Measurements from ENCODE around the gene MYO1B.

MYO1B gene

GRCh38 chr2:191312163-191312562 is 67.0 kb downstream of the MYO1B start:
- in situ Hi-C loops (cut with HindIII; ENCODE audit: low sequenced_read_pairs), result no loop called here
- DNase-seq (ENCODE audit: low read depth, low spot score), result no peak
- no peak for TF ChIP-seq CTCF (IDR thresholded peaks at IDR 0.05; ENCODE audit: low read depth, low read length)

GRCh38 chr2:191312662-191313061 is 67.5 kb downstream of the MYO1B start:
- H3K4me3 ChIP-seq (ENCODE audit: low read depth, low read length), result no peak overlapping the region
- TF ChIP-seq CTCF (IDR thresholded peaks at IDR 0.05; ENCODE audit: low read depth, low read length), result no peak
- no peak for DNase-seq (ENCODE audit: low read depth, low spot score)
- in situ Hi-C loops (cut with HindIII; ENCODE audit: low sequenced_read_pairs), result no loop called here

More at GRCh38 chr2:191312163-191312562, 67.0 kb downstream of the MYO1B start:
- H3K4me3 ChIP-seq (ENCODE audit: low read depth, low read length), result no peak overlapping the region

GRCh38 chr2:191314697-191315364 is 69.6 kb downstream of the MYO1B start:
- H3K4me3 ChIP-seq (ENCODE audit: low read depth, low read length), result no peak overlapping the region
- no peak for DNase-seq (ENCODE audit: low read depth, low spot score)
- no peak for TF ChIP-seq CTCF (IDR thresholded peaks at IDR 0.05; ENCODE audit: low read depth, low read length)
- in situ Hi-C loops (cut with HindIII; ENCODE audit: low sequenced_read_pairs), result no loop called here

GRCh38 chr2:191315365-191315752 is 70.2 kb downstream of the MYO1B start:
- no peak overlapping the region for H3K4me3 ChIP-seq (ENCODE audit: low read depth, low read length)
- DNase-seq (ENCODE audit: low read depth, low spot score), result no peak
- no peak for TF ChIP-seq CTCF (IDR thresholded peaks at IDR 0.05; ENCODE audit: low read depth, low read length)
- in situ Hi-C loops (cut with HindIII; ENCODE audit: low sequenced_read_pairs), result no loop called here

GRCh38 chr2:191316246-191316994 is 71.2 kb downstream of the MYO1B start:
- in situ Hi-C loops (cut with HindIII; ENCODE audit: low sequenced_read_pairs), result no loop called here
- H3K4me3 ChIP-seq (ENCODE audit: low read depth, low read length), result no peak overlapping the region
- no peak for TF ChIP-seq CTCF (IDR thresholded peaks at IDR 0.05; ENCODE audit: low read depth, low read length)
- DNase-seq (ENCODE audit: low read depth, low spot score), result no peak

- in situ Hi-C loops (cut with HindIII; ENCODE audit: low sequenced_read_pairs), result no loop called here
- no peak for TF ChIP-seq CTCF (IDR thresholded peaks at IDR 0.05; ENCODE audit: low read depth, low read length)
- DNase-seq (ENCODE audit: low read depth, low spot score), result peak; percentile 81
- no peak overlapping the region for H3K4me3 ChIP-seq (ENCODE audit: low read depth, low read length)
Measured at GRCh38 chr2:191318037-191318728, 73.0 kb downstream of the MYO1B start.

All from astrocyte of the spinal cord (primary cell).